ENCODE measurements around the gene HNRNPUL1.

- no peak for TF ChIP-seq CTCF (IDR thresholded peaks at IDR 0.05)
- TF ChIP-seq POLR2A (IDR thresholded peaks at IDR 0.05) = no peak
- no peak for TF ChIP-seq EP300 (IDR thresholded peaks at IDR 0.05)
Measured at GRCh38 chr19:41323023-41323422, 58.9 kb downstream of the HNRNPUL1 start.

Data from suprapubic skin (tissue), 3 donors.